ENCODE measurements around the gene PLEKHA5. TPM values are rescaled to one million over a fixed set of nuclear protein-coding genes. Genes with fewer than 3 reads are reported as not detected.
"Not testable (repeated sequence)": the region's sequence is repeated elsewhere in the genome, so short reads cannot be mapped to it uniquely, and the experiment has no call there.

Gene PLEKHA5
- total RNA-seq, 1 donor from 2014 or later = 60.8 TPM

GRCh38 chr12:19303496-19303895 lies 174.0 kb downstream of the PLEKHA5 start:
- no peak overlapping the region for H3K27ac ChIP-seq (replicated peaks)
- no peaks in the 10 kb centered on the region for H3K4me1 ChIP-seq
- no peak for DNase-seq
- H3K9me3 ChIP-seq (replicated peaks) = no peaks in the 10 kb centered on the region
- intact Hi-C loops (cut with micrococcal nuclease) = no loop called here
- no peaks in the 10 kb centered on the region for H3K27me3 ChIP-seq (ENCODE audit: low read depth)
- H3K36me3 ChIP-seq = peaks cover 57% of the 10 kb centered on the region
- TF ChIP-seq CTCF (IDR thresholded peaks at IDR 0.05; ENCODE audit: borderline replicate concordance) = no peak
- no peak overlapping the region for H3K4me3 ChIP-seq

GRCh38 chr12:19304149-19304750 lies 174.7 kb downstream of the PLEKHA5 start:
- TF ChIP-seq CTCF (IDR thresholded peaks at IDR 0.05; ENCODE audit: borderline replicate concordance) = no peak
- Histone ChIP-seq H3K4me1 (no peaks in the 10 kb centered on the region), H3K27ac (replicated peaks) (no peak overlapping the region), H3K27me3 (ENCODE audit: low read depth) (no peaks in the 10 kb centered on the region), H3K36me3 (peaks cover 50% of the 10 kb centered on the region), H3K4me3 (no peak overlapping the region), H3K9me3 (replicated peaks) (no peaks in the 10 kb centered on the region)
- no peak for DNase-seq
- intact Hi-C loops (cut with micrococcal nuclease) = no loop called here

GRCh38 chr12:19305621-19306020 lies 176.1 kb downstream of the PLEKHA5 start:
- H3K36me3 ChIP-seq = peaks cover 39% of the 10 kb centered on the region
- H3K27ac ChIP-seq (replicated peaks); H3K4me1 ChIP-seq; intact Hi-C loops (cut with micrococcal nuclease); DNase-seq; H3K27me3 ChIP-seq (ENCODE audit: low read depth); H3K9me3 ChIP-seq (replicated peaks); H3K4me3 ChIP-seq: not testable (repeated sequence)

- no peak overlapping the region for H3K27ac ChIP-seq (replicated peaks)
- H3K27me3 ChIP-seq (ENCODE audit: low read depth) = no peaks in the 10 kb centered on the region
- intact Hi-C loops (cut with micrococcal nuclease) = no loop called here
- H3K4me3 ChIP-seq = no peak overlapping the region
- no peaks in the 10 kb centered on the region for H3K4me1 ChIP-seq
- TF ChIP-seq CTCF (IDR thresholded peaks at IDR 0.05; ENCODE audit: borderline replicate concordance) = no peak
- peaks cover 39% of the 10 kb centered on the region for H3K36me3 ChIP-seq
- H3K9me3 ChIP-seq (replicated peaks) = no peaks in the 10 kb centered on the region
- DNase-seq = no peak
Observed at GRCh38 chr12:19306366-19306765, 176.8 kb downstream of the PLEKHA5 start.

- no peak overlapping the region for H3K4me3 ChIP-seq
- DNase-seq = no peak
- TF ChIP-seq CTCF (IDR thresholded peaks at IDR 0.05; ENCODE audit: borderline replicate concordance) = no peak
- no peaks in the 10 kb centered on the region for H3K4me1 ChIP-seq
- H3K27me3 ChIP-seq (ENCODE audit: low read depth) = no peaks in the 10 kb centered on the region
- no peak overlapping the region for H3K27ac ChIP-seq (replicated peaks)
- H3K36me3 ChIP-seq = peaks cover 30% of the 10 kb centered on the region
- intact Hi-C loops (cut with micrococcal nuclease) = no loop called here
- no peaks in the 10 kb centered on the region for H3K9me3 ChIP-seq (replicated peaks)
Observed at GRCh38 chr12:19307451-19307850, 177.9 kb downstream of the PLEKHA5 start.

GRCh38 chr12:19311165-19311564 lies 181.6 kb downstream of the PLEKHA5 start:
- Histone ChIP-seq H3K36me3 (peaks cover 18% of the 10 kb centered on the region), H3K4me1 (no peaks in the 10 kb centered on the region), H3K9me3 (replicated peaks) (no peaks in the 10 kb centered on the region), H3K4me3 (no peak overlapping the region), H3K27me3 (ENCODE audit: low read depth) (no peaks in the 10 kb centered on the region), H3K27ac (replicated peaks) (no peak overlapping the region)
- intact Hi-C loops (cut with micrococcal nuclease) = no loop called here
- DNase-seq = no peak
- TF ChIP-seq CTCF (IDR thresholded peaks at IDR 0.05; ENCODE audit: borderline replicate concordance) = no peak
